GM19043 (cell line): ENCODE data around the gene PPME1.

Source experiments
- ATAC-seq: cut with Tn5 transposase; IDR thresholded peaks from one replicate; pipeline ENCODE4 v1.9.1; 2021; ENCODE audit warnings: low read depth; ENCODE audit not compliant: unreplicated experiment

The PPME1 gene

DNA sequence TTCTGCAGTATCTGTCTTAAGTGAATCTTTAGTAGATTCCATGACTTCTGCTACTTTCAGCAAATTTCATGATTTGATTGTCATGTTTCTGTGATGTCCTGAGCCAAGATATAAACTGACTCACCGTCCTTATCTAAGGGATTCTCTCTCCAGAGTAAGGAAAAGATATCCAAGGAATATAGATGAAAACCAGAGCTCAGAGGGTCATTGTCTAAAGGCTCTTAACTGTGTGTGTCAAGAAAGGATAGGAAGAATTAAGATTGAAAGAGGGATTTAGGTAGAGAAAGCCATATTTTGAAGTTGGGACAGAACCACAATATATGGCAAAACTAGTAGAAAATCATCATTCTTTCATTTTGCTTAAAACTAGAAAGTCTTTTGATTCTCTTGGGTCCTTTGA is 50.7 kb downstream of the PPME1 start:
- ATAC-seq = no peak

DNA sequence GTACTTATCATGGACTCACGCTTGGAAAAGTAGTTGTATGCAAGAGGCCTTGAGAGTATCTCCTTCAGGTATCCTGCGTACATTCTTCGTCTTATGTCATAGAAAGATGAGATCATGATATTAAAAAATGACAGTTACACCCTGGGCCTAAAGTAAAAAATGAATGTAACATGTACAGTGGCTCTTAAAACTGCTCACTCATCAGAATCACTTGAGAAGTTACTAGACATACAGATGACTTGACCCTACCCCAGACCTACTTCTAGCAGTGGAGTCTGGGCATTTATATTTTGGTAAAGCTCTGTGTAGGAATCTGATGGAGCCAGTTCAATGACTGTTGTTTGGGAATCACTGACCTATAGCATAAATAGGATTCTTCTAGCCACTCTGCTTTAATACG is 54.5 kb downstream of the PPME1 start:
- ATAC-seq = no peak

DNA sequence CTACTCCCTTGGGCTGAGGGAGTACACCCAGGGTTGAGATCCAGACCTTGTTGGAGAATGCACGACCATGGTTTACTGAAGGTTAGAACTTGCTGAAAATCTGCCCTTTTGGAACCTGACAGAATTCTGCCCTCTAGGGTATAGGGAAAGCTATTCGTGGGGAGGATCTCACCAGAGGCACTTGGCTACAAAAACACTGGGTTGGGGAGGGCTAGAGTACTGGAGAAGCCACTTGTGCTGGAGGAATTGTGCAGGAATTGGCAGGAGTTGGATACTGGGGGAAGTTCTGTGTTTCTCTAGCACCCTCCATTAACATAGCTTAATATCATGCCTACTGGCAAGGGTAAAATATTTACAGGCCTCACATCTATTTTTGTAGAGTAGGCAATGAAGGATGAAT is 55.8 kb downstream of the PPME1 start:
- ATAC-seq = no peak

DNA sequence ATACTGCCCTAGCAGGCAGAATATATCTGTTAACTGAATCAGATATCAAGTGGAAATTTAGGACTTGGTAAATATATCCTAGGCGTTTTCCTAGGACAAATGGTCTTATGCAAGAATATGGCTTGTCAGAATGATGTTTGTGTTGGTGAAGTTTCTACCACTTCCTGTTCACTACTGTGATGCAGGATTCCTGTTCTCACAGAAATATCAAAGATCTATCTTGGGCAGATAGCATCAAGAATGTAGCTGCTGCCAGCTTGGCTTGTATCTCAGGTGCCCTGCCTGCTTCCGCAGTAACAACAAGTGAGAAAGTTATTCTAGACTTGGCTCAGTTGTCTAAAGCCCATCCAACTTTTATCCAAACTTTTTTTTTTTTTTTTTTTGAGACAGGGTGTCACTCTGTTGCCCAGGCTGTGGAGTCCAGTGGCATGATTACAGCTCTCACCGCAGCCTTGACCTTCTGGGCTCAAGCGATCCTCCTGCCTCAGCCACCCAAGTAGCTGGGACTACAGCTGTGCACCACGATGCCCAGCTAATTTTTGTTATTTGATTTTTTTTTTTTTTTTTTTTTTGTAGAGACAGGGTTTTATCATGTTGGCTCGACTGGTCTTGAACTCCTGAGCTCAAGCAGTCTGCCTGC is 61.3 kb downstream of the PPME1 start:
- ATAC-seq = no peak

DNA sequence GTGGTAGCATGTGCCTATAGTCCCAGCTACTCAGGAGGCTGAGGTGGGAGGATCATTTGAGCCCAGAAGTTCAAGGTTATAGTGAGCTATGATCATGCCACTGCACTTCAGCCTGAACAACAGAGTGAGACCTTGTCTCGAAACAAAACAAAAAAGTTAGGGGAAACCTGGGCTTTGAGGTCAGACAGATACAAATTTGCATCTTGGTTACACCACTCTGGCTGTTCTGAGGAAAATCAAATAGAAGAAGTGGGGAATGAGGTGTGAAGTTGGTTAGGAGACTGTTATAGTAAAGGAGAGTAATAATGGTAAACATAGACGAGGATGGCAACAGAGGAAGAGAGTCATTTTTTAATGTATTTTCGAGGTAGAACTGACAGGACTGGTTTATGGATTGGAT is 62.6 kb downstream of the PPME1 start:
- no peak for ATAC-seq

DNA sequence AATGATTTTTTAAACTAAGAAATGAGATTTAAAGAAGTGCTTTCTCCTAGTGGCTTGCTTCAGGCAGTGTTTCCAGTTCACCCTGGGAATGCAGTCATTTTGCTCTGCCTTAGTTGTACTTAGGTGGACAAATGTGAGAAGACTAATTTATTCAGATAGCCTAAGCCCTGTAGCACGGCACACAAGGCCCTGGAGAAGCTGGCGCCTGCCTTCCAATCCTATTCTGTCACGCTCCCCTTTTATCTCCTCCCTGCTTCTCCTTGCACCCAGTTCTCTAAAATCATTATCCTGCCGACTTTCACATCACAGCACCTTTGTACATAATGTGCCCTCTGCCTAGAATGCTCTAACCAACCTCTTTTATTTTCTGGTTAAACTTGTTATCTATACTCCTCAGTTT is 64.0 kb downstream of the PPME1 start:
- ATAC-seq = no peak

DNA sequence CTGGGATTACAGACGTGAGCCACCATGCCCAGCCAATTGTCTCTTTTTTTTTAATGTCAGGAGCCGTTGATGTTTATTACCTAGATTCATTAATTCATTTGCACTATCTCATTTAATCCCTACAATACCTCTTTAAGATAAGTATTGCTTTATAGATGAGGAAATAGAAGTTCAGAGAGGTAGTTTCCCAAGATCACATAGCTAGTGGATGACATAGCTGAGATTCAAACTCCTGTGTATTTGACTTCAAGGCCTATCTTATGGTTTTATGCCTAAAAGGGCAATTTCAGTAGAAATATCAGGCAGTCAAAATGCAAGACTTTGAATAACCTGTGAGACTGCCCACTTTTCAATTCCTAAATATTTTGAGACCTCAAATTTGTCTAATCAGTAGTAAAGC is 66.5 kb downstream of the PPME1 start:
- ATAC-seq = no peak

DNA sequence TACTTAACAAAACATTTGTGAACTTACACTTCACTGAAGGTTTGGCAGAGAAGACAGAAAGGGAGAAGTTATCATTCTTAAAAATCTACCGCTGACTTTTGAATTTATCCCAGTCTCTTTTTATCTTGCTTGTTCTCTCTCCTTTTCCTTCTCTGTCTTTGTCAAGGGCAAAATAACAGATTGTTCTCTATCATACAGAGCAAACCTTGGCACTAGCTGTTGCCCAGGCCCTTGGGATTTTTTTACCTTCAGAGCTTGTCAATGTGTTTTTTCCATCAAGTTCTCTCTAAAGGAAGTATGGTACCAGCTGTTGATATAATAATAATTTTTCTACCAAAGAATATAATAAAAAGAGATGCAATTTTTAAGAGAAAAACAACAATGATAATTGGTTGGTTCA is 67.2 kb downstream of the PPME1 start:
- no peak for ATAC-seq

DNA sequence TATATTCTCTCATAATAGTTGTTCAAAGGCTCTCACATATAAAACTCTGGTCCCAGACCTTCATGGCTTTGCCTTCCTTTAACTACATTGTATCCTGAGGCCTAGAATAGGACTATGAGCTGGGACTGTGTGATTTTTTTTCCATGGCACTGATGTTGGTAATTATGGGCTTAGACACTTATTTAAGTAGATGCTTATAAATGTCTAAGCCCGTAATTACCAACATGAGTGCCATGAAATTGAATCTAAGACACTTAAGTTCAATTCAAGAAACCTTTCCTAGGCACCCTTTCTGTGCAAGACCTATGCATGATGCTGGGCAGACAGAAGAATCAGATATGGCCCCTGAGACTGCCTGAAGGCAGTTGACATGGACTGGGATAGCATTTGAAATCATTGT is 77.4 kb downstream of the PPME1 start:
- no peak for ATAC-seq

DNA sequence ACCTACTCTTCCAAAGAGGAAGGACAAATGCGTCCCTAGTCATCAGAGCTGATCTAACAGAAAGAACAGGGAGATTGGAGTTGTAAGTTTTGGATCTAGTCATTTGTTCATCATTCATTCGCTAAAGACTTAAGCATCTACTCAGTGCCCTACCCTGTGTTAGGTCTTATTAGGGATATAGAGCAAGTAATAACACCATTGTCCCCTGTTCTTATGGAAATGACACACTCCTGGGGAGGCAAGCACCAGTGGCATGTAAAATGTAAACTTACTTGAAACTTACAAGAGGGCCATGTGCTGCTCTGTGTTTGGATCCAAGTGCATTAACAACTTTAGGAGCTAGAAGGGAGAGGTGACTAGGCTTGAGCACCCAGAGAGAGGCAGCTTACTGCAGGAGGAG is 78.4 kb downstream of the PPME1 start:
- no peak for ATAC-seq

DNA sequence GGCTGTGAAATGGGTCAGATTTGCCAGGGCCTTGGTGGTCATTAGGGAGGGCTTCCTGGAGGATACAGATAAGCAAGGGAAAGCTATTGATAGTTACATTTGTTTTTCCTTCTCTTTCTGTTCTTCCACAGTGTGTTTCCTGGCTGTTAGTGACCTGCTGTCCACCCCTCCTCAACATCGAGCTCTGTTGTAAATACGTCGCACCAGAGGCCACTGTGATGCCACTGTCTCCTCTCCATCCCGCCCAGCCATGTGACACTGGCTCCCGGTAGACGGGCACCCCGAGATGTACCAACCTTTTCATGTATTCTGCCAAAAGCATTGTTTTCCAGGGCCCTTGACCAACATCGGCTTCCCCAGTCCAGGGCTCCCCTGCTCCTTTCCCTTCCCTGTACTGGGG is 82.3 kb downstream of the PPME1 start:
- no peak for ATAC-seq

DNA sequence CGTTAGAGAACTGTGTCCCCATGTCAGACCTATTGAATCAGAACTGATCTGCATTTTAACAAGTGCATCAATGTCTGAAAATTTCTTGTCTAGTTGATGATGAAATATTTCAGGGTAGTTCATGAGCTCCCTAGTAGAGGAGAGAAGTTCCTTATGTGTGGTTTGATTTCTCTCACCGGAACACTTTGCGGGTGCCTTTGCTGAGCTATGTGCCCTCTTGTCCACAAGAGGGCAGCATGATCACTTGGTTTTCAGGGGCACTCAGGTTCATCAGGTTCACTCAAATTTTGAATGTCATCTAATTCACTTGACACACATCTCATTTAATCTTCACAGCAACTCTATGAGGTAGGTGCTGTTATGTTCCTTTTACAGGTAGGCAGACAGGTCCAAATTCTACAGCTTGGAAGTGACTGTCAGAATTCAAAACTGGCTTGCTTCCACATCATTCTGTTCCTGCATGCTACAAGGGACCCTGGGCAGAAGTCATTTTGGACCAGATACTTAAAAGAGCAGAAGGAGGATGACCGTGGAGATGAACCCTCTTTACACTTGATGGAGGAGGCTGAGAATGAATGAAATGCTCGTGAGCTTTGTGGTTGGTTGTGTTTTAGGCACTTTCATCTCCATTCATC is 84.8 kb downstream of the PPME1 start:
- no peak for ATAC-seq

DNA sequence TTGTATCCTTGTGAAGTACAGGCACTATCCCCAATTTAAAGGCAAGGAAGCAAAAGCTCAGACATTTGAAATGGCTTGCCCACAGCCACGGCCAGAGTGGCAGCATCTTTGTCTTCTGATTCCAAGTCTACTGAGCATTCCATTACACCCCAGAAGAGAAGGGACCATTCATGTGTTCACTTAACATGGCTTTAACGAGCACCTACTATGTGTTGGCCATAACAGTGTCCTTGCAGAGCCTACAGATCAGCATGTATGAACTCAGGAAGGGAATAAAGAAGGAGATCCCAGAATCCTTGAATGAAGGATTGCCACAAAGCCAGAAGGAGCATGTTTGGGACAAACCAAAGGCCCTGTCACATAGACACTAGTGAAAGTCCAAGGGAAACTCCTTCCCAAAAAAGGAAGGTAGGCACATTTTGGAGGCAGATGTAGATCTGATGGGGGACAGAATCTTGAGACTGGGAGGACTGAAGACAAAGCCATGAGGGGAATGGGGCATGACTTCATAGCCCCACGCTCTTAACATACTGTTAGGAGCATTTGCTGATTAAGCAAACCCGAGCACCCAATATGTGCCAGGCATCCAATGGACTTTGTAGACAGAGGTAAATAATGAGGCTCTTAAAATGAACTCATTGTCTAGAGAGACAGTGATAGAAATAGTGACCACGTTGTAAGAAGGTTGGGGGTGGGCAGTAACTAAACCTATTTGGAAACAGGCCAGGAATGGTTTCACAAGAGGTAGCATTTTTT is 85.5 kb downstream of the PPME1 start:
- ATAC-seq = no peak

DNA sequence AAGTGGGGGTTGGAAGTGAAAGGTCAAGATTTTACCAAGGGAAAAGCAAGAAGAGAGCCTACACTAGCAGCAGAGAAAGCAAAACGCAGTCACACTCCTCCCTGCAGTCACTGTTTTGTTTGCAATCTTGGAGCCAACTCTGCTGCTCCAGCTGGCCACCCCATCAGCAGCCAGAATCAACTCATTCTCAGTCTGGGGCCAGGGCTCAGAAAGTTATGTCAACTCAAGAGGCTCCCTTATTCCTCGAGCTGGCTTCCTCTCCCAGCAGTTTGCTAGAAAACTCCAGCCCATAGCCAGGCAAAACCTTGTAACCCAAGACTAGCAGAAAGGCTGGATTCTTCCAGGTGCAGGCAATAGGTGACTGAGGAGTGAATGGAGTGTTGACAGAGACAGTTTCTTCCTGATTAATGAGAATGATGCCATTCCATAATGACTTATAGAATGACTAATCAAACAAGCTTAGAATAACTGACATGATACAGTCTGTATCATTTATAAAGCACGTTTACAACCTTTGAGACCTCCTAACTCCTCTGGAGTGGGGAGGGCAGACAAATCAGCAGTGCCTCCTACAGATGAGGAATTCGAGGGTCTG is 87.0 kb downstream of the PPME1 start:
- no peak for ATAC-seq

DNA sequence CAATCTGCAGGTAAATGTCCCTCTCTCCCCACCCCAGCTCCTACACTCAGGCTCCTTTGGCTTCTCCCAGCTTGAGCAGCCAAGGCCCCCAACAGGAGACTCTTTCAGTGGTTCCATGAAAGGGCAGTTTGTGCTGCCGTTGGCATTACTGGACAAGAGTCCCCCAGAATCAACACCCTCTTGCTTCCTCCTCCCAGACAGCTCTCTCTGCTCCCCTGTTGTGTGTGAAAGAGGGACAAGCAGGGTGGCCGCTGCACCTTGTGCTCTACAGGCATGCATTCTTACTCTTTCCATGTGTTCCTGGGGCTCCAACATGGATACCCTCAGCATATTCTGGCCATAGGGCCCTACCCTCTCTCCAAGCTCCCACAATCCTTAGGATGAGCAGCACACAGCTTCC is 91.6 kb downstream of the PPME1 start:
- ATAC-seq = no peak

DNA sequence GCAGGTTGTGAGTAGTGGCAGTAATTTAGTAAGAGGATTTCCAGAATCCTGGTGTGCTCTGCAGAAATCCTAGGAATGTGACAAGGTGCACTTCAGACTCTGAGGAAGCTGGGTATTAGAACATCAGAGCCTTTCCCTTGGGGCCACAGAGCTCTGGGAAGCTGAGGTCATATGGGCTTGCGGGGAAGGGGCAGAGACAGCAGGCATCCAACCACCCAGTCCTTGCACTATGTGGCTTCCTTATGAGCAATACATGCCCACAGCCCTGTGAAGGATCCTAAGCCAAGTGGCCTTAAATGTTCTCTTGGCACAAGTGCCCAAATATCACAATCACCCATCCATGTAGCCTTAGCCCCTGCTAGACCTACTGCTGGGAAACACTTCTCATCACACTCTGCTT is 94.2 kb downstream of the PPME1 start:
- ATAC-seq = no peak

DNA sequence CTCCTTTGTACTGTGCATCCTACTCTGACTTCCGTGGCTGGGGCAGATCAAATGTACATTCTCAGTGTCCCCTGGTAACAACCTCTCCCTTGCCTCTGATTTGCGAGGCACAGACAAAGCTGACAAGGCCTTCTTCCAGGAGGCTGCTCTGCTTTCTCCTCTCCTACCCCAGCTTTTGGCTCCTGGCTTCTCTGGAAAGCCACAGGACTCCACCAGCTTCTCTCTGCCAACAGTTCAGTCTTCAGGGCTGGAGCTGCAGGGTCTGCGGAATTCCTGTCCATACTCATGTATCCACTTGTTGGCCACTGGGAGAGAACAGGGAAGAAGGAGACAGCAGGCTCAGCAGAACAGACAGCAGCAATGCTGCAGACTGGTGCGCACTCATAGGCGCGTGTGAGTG is 95.9 kb downstream of the PPME1 start:
- ATAC-seq = no peak

DNA sequence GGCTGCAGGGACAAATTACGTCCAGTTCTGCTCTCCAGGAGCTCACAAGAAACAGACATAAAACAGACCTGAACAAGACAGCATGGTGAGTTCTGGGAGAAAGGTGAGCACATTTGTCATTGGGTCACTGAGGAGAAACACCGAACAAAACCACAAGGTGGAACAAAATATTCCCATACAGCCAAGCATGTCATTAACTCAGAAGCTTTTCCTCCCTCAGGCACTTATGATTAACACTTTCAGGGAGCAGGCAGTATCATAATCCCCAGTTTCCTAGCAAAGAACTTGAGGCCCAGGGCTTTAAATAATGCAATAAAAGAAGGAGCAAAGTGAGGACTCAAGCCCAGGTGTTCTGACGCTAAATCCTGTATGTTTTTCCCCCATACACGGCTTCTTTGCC is 97.4 kb downstream of the PPME1 start:
- no peak for ATAC-seq

DNA sequence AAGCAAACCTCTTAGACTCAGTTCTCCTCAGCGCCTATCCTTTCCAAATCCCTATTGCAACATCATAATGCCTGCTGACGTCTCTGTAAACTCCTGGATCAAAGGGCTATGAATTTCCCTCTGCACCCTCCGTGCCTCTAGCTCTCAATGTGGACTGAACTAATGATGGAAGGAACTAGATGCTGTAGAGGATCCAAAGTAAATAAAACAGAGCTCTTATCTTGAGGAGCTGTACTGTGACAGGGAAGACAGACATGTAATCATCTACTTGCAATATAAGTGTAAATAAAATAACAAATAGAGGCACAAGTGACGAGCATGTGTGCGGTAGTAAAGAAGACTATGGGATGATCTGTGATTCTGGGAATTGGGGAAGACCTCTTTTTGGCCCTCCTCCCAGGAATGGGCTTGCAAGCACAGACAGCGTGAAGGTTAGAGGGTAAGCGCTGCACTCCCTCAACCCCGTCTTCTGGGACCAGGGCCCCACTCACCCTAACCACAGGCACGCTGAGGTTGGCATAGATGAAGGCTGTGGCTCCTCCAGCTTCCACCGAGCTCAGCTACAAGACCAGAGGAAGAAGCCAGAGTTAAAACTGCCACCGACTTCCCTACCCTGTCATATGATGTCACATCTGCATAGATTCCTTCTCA is 98.2 kb downstream of the PPME1 start:
- ATAC-seq = no peak

DNA sequence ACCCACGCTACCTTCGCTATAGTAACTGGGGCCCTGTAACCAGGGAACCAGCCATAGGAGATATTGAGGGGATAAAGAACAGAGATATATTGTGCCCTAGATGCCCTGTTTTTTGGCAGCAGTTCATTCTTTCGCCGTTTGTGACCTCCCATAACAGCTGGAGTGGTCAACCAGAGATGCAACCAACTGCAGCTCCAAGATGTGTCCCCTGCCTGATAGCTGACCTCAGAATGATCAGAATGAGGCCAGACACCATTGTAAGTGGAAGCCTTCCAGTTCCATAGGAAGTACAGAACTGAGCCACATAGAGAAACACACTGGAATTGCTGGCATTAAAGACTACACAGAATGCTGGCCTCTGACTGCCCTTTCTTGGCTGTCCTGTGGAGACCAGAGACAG is 101.2 kb downstream of the PPME1 start:
- no peak for ATAC-seq

DNA sequence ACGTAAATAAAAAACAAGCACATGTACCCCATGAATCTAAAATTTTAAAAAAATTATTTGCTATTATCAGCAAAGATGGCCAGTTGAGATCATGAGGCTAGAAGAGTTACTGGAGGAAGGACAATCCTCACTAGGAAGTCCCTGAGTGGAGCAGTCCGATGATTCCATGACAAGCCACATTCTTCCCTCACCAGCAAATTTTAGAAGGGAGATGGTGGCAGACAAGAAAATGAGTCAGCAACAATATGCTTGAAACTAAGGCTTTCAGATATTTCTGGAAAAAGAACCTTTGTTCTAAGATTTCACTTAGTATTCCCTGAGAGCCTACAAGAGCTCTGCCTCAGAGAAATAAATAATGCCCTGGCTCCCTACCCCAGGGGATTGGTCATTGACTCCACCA is 105.5 kb downstream of the PPME1 start:
- no peak for ATAC-seq
